Type B pancreatic cell (in vitro differentiated cells): Measurements from ENCODE around the gene PYCR2. TPM values are rescaled to one million over a fixed set of nuclear protein-coding genes. Genes with fewer than 3 reads are reported as not detected.

Experiments used
- DNase-seq: peaks from one replicate; pipeline ENCODE4 v3.0.0; 2021; ENCODE audit warnings: mixed read lengths; ENCODE audit not compliant: unreplicated experiment; ENCODE audit errors: extremely low spot score
- H3K27ac Mint-ChIP-seq: 2 replicates; pipeline ENCODE4 v1.8.0; 2021; ENCODE audit warnings: mild to moderate bottlenecking, mixed read lengths
- H3K27me3 Mint-ChIP-seq: 2 replicates; pipeline ENCODE4 v1.8.0; 2021; ENCODE audit warnings: mixed read lengths
- H3K36me3 Mint-ChIP-seq: 2 replicates; pipeline ENCODE4 v1.8.0; 2021; ENCODE audit warnings: mixed read lengths
- H3K4me1 Mint-ChIP-seq: one replicate; pipeline ENCODE4 v1.8.0; 2021; ENCODE audit warnings: mixed read lengths; ENCODE audit not compliant: unreplicated experiment
- H3K4me3 Mint-ChIP-seq: 2 replicates; pipeline ENCODE4 v1.8.0; 2021; ENCODE audit warnings: mild to moderate bottlenecking, mixed read lengths
- H3K9me3 Mint-ChIP-seq: 2 replicates; pipeline ENCODE4 v1.8.0; 2021; ENCODE audit warnings: mixed read lengths
- CTCF ChIP-seq: fragments of 200-600 bp; sonication (generic); conservative IDR thresholded peaks from 2 replicates; pipeline ENCODE4 v1.5.0; 2021; ENCODE audit warnings: antibody characterized with exemption, mild to moderate bottlenecking
- microRNA-seq: library from miRNA; unstranded; fragments of <30 nt; microRNA quantifications from one replicate; pipeline ENCODE4, GENCODE V29; 2020
- total RNA-seq: library from RNA; stranded (reverse); gene quantifications from 2 replicates; pipeline ENCODE4 v1.2.1, GENCODE V29; 2021; ENCODE audit warnings: low replicate concordance

PYCR2 gene
- total RNA-seq, 1 donor from 2014 or later = 46.7 TPM

DNA sequence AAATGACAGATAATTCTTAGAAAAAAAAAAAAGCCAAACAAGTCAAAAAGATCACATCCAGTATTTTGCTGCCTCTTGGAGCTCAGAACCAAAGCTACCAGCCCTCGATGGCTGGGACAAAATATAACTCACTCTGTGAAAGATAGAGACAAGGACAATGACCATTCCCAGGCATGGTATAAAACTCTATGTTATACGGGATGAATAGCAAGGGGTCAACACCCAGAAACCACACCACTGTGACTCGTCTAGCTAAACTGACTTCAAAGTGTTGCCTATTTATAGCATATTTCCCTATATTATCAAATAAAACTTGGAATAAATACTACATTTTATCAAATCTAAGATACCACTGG lies 52.0 kb downstream of the PYCR2 start:
- no peak for DNase-seq
- Mint-ChIP-seq H3K27ac (no peak overlapping the region), H3K36me3 (peaks cover 3% of the 10 kb centered on the region), H3K27me3 (no peaks in the 10 kb centered on the region), H3K4me3 (no peak overlapping the region), H3K4me1 (peaks cover 8% of the 10 kb centered on the region), H3K9me3 (no peaks in the 10 kb centered on the region)
- no peak for TF ChIP-seq CTCF

DNA sequence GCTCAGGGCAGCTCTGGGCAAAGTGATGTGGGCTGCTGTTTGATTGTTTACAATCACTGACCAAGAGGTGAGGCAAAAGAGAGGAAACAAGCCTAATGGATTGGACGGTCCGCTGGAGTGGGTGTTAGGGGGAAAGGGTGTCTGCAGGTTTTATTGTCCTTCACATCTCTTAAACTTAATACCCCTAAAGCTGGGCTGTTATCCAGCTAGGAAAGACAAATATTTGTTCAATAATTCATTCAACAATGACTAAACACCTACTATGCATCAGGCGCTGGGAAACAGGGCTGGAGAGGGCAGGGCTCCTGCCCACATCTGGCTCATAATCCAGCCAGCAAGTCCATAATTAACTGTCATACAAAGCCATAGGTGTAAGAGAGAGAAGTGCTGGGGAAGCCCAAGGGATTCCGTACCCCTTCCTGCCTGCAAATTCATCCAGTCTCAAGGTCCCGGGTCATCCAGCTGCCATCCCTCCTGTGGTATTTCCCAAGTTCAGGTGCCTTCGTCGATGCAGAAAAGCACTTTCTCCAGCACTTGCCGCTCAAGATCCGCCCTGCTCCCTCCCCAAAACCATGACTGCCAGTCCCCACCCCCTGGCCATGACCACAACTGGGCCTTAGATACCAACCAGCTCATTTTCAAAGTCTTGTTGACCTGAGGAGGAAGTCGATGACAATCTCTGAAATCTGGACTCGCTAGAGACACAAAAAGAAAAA lies 52.5 kb downstream of the PYCR2 start:
- Mint-ChIP-seq H3K9me3 (no peaks in the 10 kb centered on the region), H3K36me3 (peaks cover 3% of the 10 kb centered on the region), H3K4me1 (peaks cover 11% of the 10 kb centered on the region), H3K4me3 (no peak overlapping the region), H3K27ac (no peak overlapping the region), H3K27me3 (no peaks in the 10 kb centered on the region)
- no peak for DNase-seq
- no peak for TF ChIP-seq CTCF

- no peak overlapping the region for H3K27ac Mint-ChIP-seq
These were observed 53.1 kb downstream of the PYCR2 start for GRCh38 chr1:225870911-225871310.

More at GRCh38 chr1:225870911-225871310, 53.1 kb downstream of the PYCR2 start:
- Mint-ChIP-seq H3K27me3 (no peaks in the 10 kb centered on the region), H3K36me3 (peaks cover 3% of the 10 kb centered on the region), H3K9me3 (no peaks in the 10 kb centered on the region), H3K4me1 (peaks cover 11% of the 10 kb centered on the region), H3K4me3 (no peak overlapping the region)
- no peak for TF ChIP-seq CTCF
- DNase-seq = no peak

Small RNAs within 50 kb of the gene (microRNA-seq; reads per million reads assigned to microRNA genes)
- not detected for gene MIR6741

Other genes starting within 250 kb of the PYCR2 start
- gene SRP9, start 146.4 kb downstream of the PYCR2 start, total RNA-seq = 263 and 313 TPM in 2 replicates
- gene EPHX1, start 114.1 kb downstream of the PYCR2 start, total RNA-seq = 65.2 and 86.1 TPM in 2 replicates
- 63.3 and 78.0 TPM in 2 replicates for gene TMEM63A, start 41.9 kb downstream of the PYCR2 start, total RNA-seq
- gene LEFTY1, start 35.1 kb downstream of the PYCR2 start, total RNA-seq = 0.29 and 0.31 TPM in 2 replicates
- not detected in 2 replicates for gene LEFTY2, start 17.0 kb upstream of the PYCR2 start, total RNA-seq
- 15.0 and 15.1 TPM in 2 replicates for gene SDE2, start 75.1 kb upstream of the PYCR2 start, total RNA-seq
- 684 and 873 TPM in 2 replicates for gene H3-3A, start 138.5 kb upstream of the PYCR2 start, total RNA-seq